HS-5 (cell line): Measurements from ENCODE around the gene NPTX1.

Experiments used
- DNase-seq: peaks from one replicate; pipeline ENCODE4 v3.0.0-alpha.2; 2012; ENCODE audit warnings: low read depth

The NPTX1 gene

DNA sequence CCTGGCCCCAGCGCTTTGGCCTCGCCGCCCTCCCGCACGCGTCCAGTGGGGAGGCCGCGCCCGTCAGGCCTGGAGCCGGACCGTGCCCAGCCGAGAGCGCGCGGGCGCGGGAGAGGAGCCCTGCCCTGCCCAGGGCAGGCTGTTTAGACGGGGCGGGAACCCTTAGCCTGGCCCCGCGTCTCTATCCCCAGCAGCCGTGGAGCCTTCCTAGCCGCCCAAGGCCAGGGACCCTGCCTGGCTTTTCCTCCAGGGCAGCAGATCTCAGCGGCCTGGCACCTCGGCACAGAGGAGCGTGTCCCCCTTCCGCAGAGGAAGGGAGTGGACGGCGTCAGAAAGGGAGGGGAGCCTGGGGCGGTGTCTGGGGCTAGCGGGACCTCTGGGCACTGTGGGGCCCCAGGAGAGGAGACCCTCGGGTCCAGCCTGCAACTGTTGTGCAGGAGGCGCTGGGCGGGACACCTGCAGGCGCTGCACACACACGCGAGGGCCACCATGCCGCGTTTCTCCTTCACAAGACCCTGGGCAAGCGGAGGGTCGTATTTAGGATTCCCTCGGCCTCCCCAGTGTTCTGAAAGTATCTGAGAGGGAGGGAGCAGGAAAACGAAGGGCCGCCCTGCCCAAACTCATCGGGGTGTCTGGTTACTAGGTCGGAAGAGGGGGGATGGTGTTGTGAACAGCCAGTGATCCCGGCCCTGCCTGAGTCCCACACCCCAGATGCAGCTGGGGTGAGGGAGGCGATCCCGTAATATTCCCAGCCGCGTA lies 2.3 kb upstream of the NPTX1 start:
- no peak for DNase-seq

- DNase-seq: no peak
Measured at GRCh38 chr17:80477647-80478478, 1.5 kb upstream of the NPTX1 start.

DNA sequence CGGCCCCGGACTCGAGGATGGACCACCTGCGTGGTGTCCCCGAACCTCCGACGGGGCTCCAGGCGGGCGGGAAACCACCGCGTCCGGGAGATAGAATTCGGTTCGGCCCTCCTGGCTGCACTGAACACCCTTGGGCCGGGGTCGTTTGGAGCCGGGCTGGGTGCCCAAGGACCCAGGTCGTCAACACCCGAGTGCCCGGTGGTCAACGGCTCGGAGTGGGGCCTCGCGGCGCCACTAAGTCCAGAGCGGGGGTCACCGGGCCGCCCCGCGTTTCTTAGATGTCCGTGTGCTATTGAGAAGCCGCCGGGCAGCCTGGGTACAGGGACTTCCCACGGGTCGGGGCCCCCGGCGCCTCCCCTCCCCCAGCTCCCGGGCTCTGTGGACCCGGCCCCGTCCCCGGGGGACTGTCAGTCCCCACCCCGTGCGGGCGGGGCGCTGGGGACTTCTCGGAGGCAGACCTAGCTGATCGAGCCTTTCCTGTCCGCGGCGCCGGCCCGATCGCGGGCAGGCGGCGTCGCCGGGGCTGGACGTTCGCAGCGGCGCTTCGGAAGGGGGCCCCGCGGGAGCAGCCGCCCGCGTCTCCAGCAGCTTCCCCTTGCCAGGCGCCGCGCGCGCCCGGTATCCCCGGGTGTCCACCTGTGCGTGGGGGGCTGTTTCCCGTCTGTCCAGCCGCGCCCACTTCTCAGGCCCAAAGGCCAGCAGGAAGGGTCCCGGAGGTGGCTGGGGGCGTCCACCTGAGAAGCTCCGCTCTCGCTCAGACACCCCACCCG lies 655 bp upstream of the NPTX1 start:
- DNase-seq: no peak

GRCh38 chr17:80474961-80475909 lies 1.2 kb downstream of the NPTX1 start:
- DNase-seq: no peak

GRCh38 chr17:80474231-80474960 lies 2.0 kb downstream of the NPTX1 start:
- DNase-seq: no peak

GRCh38 chr17:80473701-80474100 lies 2.7 kb downstream of the NPTX1 start:
- no peak for DNase-seq

GRCh38 chr17:80472996-80473395 lies 3.4 kb downstream of the NPTX1 start:
- no peak for DNase-seq

DNA sequence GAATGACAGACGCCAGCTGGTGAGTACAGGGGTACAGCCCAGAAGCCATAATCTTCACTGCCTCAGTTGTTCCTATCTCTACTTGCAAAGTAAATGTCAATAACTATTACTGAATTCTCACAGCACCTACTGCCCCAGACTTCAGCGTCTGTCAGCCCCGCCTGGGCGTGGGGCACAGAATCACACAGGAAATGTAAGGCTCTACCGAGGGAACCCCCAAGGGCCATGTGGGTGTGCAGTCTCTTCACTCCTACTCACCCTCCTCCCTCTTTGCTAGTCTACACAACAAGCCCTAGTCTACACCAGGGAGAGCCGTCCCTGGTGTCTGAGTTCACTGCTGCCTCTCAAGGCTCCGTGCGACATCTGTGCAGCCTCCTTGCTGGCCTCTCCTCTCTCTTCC lies 4.5 kb downstream of the NPTX1 start:
- DNase-seq: no peak

GRCh38 chr17:80470603-80471002 lies 5.8 kb downstream of the NPTX1 start:
- DNase-seq: no peak

DNA sequence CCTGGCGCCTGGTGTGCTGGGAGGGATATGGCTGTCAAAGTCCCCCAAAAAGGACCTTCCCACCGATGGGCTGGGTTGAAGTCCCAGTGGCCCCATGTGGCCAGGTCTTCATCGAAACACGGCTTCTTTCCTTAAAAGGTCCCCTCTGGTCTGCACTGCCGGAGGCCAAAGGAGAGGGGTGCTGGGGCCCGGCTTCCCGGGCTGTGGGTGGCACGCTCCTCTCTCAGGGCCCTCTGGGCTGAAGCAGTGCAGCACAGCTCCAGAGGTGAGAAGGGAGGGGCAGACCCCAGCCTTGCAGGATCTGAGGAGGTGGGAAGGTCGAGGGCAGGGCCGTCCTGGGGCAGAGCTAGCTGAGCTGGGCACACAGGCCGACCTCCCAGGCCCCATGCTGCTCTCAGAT lies 6.7 kb downstream of the NPTX1 start:
- no peak for DNase-seq

- no peak for DNase-seq
Measured at GRCh38 chr17:80468781-80469493, 7.5 kb downstream of the NPTX1 start.

DNA sequence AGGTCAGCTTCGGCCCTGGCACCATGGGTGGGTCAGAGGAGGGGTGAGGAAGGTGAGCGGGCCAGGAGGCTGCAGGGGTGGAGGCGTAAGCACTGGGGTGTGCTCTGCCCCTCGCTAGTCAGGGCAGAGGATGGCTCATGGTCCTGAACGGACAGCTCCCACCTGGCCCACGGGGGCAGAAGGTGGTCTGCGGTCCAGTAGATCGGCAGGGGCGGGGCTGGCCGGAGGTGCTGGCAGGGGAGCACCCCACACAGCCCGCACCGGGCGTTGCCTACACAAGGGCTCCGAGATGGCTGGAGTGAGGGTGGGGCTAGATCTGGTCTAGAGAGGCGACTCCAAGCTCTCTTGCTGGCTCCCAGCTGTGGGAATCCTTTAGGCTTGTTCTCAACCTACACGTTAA lies 8.2 kb downstream of the NPTX1 start:
- no peak for DNase-seq

DNA sequence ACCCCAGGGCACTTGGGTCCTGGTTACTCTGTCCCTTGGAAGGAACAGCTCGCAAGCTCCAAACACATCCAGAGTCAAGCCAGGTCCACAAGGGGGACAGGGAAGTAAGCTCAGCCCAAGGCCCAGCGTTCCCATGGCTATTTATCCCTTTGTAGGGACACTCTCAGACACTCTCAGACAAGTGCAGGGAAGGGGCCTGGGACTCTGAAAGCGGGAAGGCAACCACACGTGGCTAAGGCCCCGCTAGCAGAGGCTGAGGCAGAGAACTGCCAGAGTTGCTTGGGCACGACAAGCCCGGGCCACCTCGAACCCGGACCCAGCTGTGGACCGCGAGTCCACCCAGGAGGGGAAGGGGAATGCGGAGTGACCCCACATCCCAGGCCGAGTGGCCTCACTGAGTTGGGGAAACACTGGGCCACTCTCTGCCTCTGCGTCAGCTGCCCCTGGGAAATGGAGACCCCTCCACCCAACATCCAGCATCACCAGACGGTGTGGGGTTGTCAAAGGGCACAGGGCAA lies 10.2 kb downstream of the NPTX1 start:
- DNase-seq: no peak

GRCh38 chr17:80465327-80465974 lies 11.0 kb downstream of the NPTX1 start:
- no peak for DNase-seq

- DNase-seq: no peak
Measured at GRCh38 chr17:80464486-80464885, 11.9 kb downstream of the NPTX1 start.

DNA sequence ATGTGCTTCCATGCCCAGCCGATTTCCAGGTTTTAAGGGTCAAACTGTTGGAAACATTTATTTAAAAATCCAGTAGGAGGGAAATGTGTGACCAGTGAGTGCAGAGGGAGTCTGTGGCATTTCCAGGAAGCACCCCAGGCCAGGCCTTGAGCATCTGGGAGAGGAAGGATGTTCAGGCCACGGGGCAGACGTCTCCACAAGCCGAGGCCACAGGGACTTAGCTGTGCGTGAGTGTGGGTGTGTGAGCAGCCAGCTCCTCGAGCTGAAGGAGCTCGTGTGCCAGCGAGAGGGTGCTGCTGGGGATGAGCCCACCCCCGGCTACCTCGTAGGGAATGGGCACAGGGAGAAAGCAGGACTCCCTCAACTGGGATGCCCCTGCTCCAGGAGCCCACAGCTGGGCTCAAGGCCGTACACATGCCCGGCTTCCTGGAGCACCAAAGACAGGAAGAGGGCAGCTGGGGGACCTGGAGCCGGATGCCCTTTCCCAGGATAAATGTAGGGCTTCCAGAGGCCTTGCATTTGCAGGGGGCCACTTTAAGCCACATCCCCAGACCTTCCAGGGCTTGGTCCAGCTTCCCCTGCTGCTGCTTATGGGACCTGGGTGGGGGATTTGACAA lies 12.5 kb downstream of the NPTX1 start:
- no peak for DNase-seq

DNA sequence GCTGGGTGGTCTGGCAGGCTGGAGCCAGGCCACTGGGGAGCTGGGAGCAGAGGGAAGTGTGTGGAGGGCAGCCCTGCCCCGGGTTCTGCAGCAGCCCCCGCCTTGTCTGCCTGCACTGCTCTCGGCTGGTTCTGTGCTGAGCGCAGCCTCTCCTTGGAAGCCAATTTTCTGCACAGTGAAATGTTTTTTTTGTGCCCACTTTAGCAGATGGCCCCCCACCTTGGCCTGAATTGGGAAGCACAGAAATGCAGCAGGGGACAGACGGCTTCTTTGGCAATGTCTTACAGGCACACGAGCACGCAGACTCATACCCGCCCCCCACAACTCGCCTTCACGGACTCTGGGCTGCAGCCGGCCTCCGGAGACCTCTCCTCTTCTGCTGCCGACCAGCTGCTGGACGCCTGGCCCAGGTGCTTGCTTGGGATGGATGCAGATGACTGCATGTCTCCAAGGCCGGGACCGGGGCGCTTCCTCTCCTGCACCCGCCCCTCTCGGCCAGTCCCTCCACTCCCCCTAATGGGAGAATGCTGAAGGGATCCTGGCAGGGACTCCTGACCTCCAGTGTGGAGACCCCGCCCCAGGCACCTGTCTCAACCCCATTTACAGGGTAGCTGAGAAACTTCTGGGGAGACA lies 14.8 kb downstream of the NPTX1 start:
- no peak for DNase-seq

DNA sequence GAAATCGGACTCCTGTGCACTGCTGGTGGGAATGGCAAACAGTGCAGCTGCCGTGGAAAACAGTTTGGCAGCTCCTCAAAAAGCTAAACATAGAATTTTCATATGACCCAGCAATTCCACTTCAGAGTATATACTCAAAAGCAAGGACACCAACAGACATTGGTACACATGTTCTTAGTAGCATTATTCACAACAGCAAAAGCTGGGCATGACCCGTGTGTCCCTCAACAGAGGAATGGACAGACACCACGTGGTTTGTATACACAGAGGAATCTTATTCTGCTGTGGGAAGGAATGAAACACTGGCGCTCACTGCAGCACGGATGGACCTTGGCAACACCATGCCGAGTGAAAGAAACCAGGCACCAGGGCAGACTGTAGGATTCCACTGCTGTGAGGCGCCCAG lies 16.0 kb downstream of the NPTX1 start:
- no peak for DNase-seq

DNA sequence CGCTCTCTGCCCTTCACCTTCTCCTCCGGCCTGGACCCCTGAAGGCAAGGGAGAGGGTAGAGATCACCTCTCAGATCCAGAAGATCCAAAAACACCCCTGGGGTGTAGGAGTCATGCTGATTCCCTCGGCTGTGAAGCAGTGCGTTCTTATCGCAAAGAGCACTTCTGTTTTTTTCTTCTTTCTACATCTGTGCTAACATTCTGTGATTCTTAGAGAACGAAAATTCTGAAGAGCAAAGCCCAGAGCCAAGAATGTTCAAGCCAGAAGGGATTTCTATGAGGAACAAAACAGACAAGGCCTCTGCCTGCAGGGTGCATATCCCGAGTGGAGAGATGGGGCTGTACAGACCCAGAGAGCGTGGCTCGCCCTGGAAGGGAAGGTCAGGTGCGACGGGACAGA lies 17.2 kb downstream of the NPTX1 start:
- no peak for DNase-seq
